ENCODE results near the gene TXNDC12.
A peak's percentile ranks its signal among the peaks of the same experiment; 100 is the strongest.
"Not testable (repeated sequence)": the region's sequence is repeated elsewhere in the genome, so short reads cannot be mapped to it uniquely, and the experiment has no call there.

Gene TXNDC12

GRCh38 chr1:52045666-52046195 is 9.3 kb downstream of the TXNDC12 start:
- DNase-seq, result not testable (repeated sequence)

GRCh38 chr1:52045236-52045635 is 9.8 kb downstream of the TXNDC12 start:
- no peak for DNase-seq

DNA sequence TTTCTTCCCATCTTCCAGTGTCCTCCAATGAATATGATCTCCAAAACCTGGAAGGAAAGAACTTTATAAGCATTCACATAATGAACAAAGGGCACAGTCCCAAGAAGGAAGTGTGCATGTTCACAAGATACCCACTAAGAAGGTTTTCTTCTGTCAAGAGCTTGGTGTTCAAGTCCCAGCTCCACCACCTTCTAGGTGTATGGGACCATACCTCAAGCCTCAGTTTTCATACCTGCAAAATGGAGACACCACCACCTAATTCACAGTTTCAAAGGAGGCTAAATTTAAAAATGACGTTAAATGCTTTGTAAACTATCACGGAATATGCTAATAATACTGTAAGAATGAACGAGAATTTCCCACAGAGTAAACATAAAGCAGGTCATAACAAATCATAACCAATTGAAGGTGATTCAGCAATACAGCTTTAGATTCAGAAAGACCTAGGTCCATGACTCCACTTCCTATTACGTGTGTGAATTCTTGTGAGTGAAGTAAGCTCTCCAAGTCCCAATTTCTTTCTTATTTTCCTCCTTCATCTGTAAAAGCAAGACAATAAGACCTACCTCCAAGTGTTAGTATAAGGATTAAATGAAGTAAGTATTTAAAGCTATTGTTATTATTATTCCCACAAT is 13.3 kb downstream of the TXNDC12 start:
- DNase-seq, result no peak

DNA sequence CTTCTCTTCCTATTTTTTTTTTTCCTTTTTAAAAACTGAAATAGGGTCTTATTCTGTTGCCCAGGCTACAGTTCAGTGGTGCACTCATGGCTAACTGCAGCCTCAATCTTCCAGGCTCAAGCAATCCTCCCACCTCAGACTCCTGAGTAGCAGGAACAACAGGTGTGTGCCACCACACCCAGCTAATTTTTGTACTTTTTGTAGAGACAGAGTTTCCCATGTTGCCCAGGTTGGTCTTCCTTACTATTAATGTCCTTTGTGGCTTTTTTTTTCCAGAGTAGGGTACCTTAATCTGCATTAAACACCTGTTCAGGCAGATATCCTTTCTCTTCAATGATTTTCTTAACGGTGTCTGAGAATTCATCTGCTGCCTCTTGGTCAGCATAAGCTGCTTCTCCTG is 17.1 kb downstream of the TXNDC12 start:
- DNase-seq, result no peak

DNA sequence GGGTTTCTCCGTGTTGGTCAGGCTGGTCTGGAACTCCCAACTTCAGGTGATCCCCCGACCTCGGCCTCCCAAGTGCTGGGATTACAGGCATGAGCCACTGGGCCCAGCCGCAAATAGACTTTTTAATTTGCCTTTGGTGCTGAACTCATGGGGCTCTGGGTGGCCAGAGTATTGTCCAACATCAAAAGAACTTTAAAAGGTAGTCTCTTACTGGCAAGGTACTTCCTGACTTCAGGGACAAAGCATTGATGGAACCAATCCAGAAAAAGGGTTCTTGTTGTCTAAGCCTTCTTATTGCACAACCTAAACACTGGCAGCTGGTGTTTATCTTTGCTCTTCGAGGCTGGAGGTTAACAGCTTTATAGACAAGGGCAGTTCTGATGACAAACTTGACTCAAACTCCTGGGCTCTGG is 17.6 kb downstream of the TXNDC12 start:
- no peak for DNase-seq

- no peak for DNase-seq
Observed at GRCh38 chr1:52034050-52034384, 21.0 kb downstream of the TXNDC12 start.

GRCh38 chr1:52033190-52034049 is 21.6 kb downstream of the TXNDC12 start, which contains the start of gene KTI12:
TSS of gene KTI12 (minus strand) at chr1:52033810. CDS start at chr1:52033761, 49 bp downstream.
- peak; percentile 59 for DNase-seq

DNA sequence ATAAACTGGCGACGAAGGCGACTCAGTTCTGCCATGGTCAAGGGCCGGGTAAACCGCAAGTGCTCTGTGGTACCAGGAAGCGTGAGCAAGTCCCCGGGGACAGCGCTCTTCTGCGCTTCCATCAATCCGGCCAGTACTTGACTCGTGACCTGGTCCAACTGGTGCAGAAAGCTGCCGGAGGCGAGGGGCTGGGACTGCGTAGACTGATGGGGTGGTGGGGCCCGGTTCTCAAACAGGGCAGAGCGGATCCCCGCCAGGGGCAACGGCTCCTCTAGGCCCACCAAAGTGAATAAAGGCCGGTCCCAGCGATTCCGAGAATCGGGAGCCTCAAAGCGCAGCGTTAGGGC is 22.2 kb downstream of the TXNDC12 start:
- DNase-seq, result peak; percentile 25

- DNase-seq, result no peak
Observed at GRCh38 chr1:52032124-52032784, 22.7 kb downstream of the TXNDC12 start.

DNA sequence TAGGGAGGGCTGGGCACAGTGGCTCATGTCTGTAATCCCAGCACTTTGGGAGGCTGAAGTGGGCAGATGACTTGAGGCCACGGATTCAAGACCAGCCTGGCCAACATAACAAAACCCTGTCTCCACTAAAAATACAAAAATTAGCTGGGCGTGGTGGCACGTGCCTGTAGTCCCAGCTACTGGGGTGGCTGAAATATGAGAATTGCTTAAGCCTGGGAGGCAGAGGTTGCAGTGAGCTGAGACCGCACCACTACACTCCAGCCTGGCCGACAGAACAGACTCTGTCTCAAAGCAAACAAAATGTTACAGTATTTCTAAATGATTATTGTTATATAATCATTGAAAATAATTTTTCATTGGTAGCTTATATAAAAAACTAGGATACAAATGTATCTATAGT is 26.2 kb downstream of the TXNDC12 start:
- not testable (repeated sequence) for DNase-seq

DNA sequence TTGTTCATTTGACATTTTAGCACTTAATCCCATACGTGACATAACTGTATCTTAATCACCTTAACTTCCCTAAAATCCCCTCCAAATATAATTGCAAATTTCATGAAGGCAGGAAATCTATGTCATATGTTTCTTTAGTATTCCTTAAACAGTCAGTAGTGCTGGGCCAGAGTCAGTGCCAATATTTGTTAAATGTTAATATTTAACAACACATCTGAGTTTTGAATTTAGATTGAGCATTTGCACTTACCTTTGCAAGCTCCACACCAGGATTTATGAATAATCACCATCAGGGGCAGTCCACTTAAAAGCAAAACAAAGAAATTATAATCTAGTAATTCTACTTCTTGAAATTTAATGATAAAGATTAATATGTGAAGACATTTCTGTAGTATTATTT is 26.7 kb downstream of the TXNDC12 start:
- DNase-seq, result no peak

DNA sequence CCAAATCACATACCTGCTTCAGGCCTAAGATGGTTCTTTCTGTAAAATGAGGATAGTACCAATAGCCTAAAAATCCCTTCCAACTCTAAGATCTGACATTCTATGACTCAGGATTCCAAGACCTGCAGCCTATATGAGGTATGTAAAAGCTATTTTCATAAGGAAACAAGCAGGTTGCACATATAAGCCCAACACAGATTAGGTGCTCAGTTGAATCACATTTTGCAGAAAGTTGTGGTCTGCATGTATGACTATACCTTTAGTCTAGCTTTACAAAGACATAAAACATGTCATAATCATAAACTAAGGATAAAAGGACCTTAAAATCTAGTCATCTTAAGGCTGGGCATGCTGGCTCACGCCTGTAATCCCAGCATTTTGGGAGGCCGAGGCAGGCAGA is 28.7 kb downstream of the TXNDC12 start:
- no peak for DNase-seq

GRCh38 chr1:52022133-52022532 is 32.9 kb downstream of the TXNDC12 start:
- no peak for DNase-seq

GRCh38 chr1:52008071-52008809 is 46.8 kb downstream of the TXNDC12 start:
- DNase-seq, result no peak

- DNase-seq, result no peak
Observed at GRCh38 chr1:52007215-52008002, 47.6 kb downstream of the TXNDC12 start.

GRCh38 chr1:52006081-52006553 is 48.9 kb downstream of the TXNDC12 start:
- DNase-seq, result not testable (repeated sequence)

DNA sequence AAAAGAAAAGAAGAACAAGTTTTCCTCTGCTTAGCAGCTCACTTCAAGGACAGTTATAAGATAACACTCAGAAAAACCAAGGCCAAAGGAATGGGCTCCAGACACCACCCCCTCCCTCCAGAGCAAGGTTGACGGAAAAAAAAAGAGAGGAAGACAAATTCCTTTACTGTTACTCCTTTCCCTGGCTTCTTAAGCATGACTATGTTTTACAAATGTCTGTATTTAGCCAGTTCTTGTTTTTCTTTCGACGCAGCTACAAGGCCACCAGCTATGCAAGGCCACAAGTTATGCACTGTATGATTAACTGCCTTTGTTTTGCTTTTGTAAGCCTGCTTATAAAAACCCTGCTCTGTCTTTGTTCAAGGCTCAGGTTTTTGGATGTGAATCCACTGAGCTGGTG is 49.4 kb downstream of the TXNDC12 start:
- not testable (repeated sequence) for DNase-seq

GRCh38 chr1:52003877-52004276 is 51.1 kb downstream of the TXNDC12 start:
- no peak for DNase-seq

GRCh38 chr1:52002038-52002917 is 52.7 kb downstream of the TXNDC12 start:
- peak; percentile 29 for DNase-seq

GRCh38 chr1:51998701-51999100 is 56.3 kb downstream of the TXNDC12 start:
- DNase-seq, result no peak

DNA sequence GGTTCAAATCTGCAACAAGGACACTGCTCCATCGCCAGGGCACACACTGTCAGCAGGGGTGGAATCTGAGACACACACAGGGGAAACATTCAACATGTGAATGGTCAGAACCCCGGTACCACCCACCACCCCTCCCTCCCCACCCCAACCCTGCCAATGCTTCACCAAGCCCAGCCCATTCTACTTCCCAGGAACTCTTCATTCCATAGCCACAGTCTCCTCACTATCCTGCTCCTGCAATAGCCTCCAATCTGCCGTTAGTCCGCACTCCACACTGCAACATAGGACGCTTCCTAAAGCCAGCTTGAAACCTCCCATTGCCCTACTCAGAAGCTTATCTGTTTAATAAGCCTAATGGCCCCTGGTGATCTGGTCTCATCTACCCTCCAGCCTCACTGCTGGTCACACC is 57.0 kb downstream of the TXNDC12 start:
- no peak for DNase-seq
